Transverse colon (tissue), 3 donors: ENCODE data around the gene TRMT5.

ENCODE experiments used
- EP300 ChIP-seq: sonication (generic); formaldehyde crosslinking; IDR thresholded peaks from one replicate; pipeline ENCODE4 v1.6.1; 2017; ENCODE audit warnings: antibody characterized with exemption, low read depth
- TF ChIP-seq, protein P1 (sequence below), 5 experiments: fragments of 200-600 bp in 3 of 5; fragments of 450-650 bp in 2 of 5; sonication (generic) in 3 of 5; IDR thresholded peaks; 1 replicate in 2 of 5; 2 replicates in 3 of 5; pipeline ENCODE4 v1.5.1; 2016 to 2017; ENCODE audit warnings: antibody characterized with exemption in 5 of 5, inconsistent platforms in 3 of 5, mild to moderate bottlenecking in 2 of 5, moderate library complexity in 1 of 5

DNA sequence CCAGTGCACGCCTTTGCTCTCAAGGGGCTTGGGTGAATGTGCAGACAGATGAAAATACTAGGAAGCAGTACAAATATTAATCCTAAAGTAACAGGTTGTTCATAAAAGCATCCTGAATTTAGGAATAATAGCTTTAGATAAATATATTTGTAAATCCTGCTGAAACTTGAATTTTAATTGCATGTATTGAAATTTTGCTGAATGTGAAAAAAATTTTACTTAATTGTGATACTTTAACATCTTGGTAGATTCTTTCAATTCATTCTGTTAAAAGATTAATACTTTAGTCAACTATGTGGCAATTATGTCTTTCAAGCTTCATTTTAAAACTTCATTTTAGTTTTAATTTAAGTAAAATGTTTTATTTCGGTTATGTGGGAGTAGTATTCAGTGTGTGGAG lies 5.6 kb upstream of the TRMT5 start:
- TF ChIP-seq, protein P1, sequence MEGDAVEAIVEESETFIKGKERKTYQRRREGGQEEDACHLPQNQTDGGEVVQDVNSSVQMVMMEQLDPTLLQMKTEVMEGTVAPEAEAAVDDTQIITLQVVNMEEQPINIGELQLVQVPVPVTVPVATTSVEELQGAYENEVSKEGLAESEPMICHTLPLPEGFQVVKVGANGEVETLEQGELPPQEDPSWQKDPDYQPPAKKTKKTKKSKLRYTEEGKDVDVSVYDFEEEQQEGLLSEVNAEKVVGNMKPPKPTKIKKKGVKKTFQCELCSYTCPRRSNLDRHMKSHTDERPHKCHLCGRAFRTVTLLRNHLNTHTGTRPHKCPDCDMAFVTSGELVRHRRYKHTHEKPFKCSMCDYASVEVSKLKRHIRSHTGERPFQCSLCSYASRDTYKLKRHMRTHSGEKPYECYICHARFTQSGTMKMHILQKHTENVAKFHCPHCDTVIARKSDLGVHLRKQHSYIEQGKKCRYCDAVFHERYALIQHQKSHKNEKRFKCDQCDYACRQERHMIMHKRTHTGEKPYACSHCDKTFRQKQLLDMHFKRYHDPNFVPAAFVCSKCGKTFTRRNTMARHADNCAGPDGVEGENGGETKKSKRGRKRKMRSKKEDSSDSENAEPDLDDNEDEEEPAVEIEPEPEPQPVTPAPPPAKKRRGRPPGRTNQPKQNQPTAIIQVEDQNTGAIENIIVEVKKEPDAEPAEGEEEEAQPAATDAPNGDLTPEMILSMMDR (IDR thresholded peaks at IDR 0.05), result no peak
- no peak for TF ChIP-seq EP300
